Natural killer cell (primary cell): ENCODE measurements around the gene CRYBG1. TPM values are rescaled to one million over a fixed set of nuclear protein-coding genes. Genes with fewer than 3 reads are reported as not detected.
"Not testable (repeated sequence)": the region's sequence is repeated elsewhere in the genome, so short reads cannot be mapped to it uniquely, and the experiment has no call there.

Source experiments
- ATAC-seq, 3 donors: fragments of 150-1000 bp in 2 of 3; fragments of 200-7000 bp in 1 of 3; cut with Tn5 transposase; 1 replicate in 1 of 3; 2 replicates in 2 of 3; pipeline ENCODE4 v1.10.0; 2021; ENCODE audit warnings: mild to moderate bottlenecking in 2 of 3, moderate library complexity in 2 of 3
- DNase-seq, 2 donors: peaks; one replicate each; pipeline versions ENCODE4 v3.0.0 to v3.0.0-alpha.2; 2013 to 2021; ENCODE audit warnings: mixed read lengths in 1 of 2
- H3K27ac ChIP-seq: one replicate; pipeline ENCODE4 v1.5.1; 2013; ENCODE audit warnings: mild to moderate bottlenecking, low read length
- H3K27me3 ChIP-seq: one replicate; pipeline ENCODE4 v1.6.1; 2013; ENCODE audit warnings: low read length; ENCODE audit not compliant: control insufficient read depth, insufficient read depth
- H3K36me3 ChIP-seq: one replicate; pipeline ENCODE4 v1.6.1; 2013; ENCODE audit warnings: low read length; ENCODE audit not compliant: control insufficient read depth, insufficient read depth
- H3K4me1 ChIP-seq: one replicate; pipeline ENCODE4 v1.6.1; 2013; ENCODE audit warnings: low read length; ENCODE audit not compliant: control insufficient read depth, insufficient read depth
- H3K4me3 ChIP-seq: one replicate; pipeline ENCODE4 v1.5.1; 2013; ENCODE audit warnings: low read length
- H3K9me3 ChIP-seq: one replicate; pipeline ENCODE4 v1.6.1; 2013; ENCODE audit warnings: low read length; ENCODE audit not compliant: control insufficient read depth, insufficient read depth
- H3K27ac Mint-ChIP-seq, 2 donors: one replicate each; pipeline ENCODE4 v1.8.0; 2022; ENCODE audit warnings: mild to moderate bottlenecking in 2 of 2, mixed read lengths in 2 of 2, moderate library complexity in 1 of 2
- H3K27me3 Mint-ChIP-seq, 2 donors: one replicate each; pipeline ENCODE4 v1.8.0; 2022; ENCODE audit warnings: low read depth in 2 of 2, mixed read lengths in 2 of 2
- H3K36me3 Mint-ChIP-seq: one replicate; pipeline ENCODE4 v1.8.0; 2022; ENCODE audit warnings: mixed read lengths
- H3K4me1 Mint-ChIP-seq, 2 donors: one replicate each; pipeline ENCODE4 v1.8.0; 2022; ENCODE audit warnings: mixed read lengths in 2 of 2
- H3K4me3 Mint-ChIP-seq: one replicate; pipeline ENCODE4 v1.8.0; 2022; ENCODE audit warnings: mild to moderate bottlenecking, moderate library complexity, mixed read lengths
- H3K9me3 Mint-ChIP-seq, 2 donors: one replicate each; pipeline ENCODE4 v1.8.0; 2022; ENCODE audit warnings: mixed read lengths in 2 of 2
- WGBS: methylation state at CpG from one replicate; pipeline ENCODE4 v1.1.7; 2013; ENCODE audit warnings: missing lambda C conversion rate; ENCODE audit not compliant: insufficient coverage; 5-methylcytosine and 5-hydroxymethylcytosine counted together
- intact Hi-C: fragments of 100-400 bp; cut with micrococcal nuclease; formaldehyde crosslinking; loops from one replicate; pipeline ENCODE4 v1.14.2; 2022
- total RNA-seq, 4 donors: library from RNA; stranded (reverse); fragments of 120-200 nt in 1 of 4; gene quantifications; one replicate each; pipeline versions ENCODE4 v1.2.3 to v1.2.4, GENCODE V29; 2013 to 2022
- TF ChIP-seq, protein P1 (sequence below): fragments of 200-600 bp; IDR thresholded peaks from one replicate; pipeline ENCODE4 v1.8.0; 2022; ENCODE audit warnings: antibody characterized with exemption

The CRYBG1 gene
- total RNA-seq, 3 donors from 2014 or later (not counting 1 experiment from before 2014, with no cell fraction given): 16.3 to 21.8 (median 17.5) TPM

DNA sequence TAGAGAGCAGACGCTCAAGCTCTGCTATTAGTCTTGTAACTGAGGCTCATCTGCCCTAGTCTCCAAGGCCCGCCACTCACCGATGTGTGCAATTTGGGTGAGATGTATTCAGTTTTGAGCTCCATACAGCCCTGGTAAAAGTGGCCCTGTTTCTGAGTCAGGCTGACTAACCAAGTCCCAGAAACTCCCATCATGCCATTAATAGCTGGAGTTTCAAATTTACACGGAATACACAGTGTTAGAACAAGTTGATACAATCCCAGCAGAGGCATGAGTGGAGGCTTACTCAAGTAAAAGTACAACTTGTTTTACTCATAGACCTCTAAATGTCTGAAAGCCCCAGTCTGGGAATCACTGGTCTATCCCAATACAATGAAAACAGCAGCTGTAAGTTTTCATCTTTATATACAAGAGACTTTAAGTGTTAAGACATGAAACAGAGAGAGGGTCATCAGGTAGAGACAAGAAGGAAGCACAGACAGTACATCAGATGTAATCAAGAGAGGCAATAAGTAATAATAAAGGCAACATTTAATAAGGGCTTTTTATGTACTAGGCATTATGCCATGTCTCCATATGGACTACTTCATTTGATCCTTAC is 226.4 kb downstream of the CRYBG1 start:
- Histone ChIP-seq H3K4me3 (no peak overlapping the region), H3K27me3 (no peaks in the 10 kb centered on the region), H3K4me1 (no peaks in the 10 kb centered on the region), H3K9me3 (no peaks in the 10 kb centered on the region), H3K27ac (no peak overlapping the region), H3K36me3 (peaks cover 19% of the 10 kb centered on the region)
- 80% methylated on average over 4 of the region's 4 CpGs for WGBS
- H3K9me3 Mint-ChIP-seq: no peaks in the 10 kb centered on the region
- H3K36me3 Mint-ChIP-seq: peaks cover 18% of the 10 kb centered on the region
- DNase-seq: no peak
- ATAC-seq: no peak
- no peaks in the 10 kb centered on the region for H3K4me1 Mint-ChIP-seq
- TF ChIP-seq, protein P1, sequence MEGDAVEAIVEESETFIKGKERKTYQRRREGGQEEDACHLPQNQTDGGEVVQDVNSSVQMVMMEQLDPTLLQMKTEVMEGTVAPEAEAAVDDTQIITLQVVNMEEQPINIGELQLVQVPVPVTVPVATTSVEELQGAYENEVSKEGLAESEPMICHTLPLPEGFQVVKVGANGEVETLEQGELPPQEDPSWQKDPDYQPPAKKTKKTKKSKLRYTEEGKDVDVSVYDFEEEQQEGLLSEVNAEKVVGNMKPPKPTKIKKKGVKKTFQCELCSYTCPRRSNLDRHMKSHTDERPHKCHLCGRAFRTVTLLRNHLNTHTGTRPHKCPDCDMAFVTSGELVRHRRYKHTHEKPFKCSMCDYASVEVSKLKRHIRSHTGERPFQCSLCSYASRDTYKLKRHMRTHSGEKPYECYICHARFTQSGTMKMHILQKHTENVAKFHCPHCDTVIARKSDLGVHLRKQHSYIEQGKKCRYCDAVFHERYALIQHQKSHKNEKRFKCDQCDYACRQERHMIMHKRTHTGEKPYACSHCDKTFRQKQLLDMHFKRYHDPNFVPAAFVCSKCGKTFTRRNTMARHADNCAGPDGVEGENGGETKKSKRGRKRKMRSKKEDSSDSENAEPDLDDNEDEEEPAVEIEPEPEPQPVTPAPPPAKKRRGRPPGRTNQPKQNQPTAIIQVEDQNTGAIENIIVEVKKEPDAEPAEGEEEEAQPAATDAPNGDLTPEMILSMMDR: no peak
- H3K4me3 Mint-ChIP-seq: no peak overlapping the region
- H3K27ac Mint-ChIP-seq: no peak overlapping the region
- intact Hi-C loops: no loop called here
- no peaks in the 10 kb centered on the region for H3K27me3 Mint-ChIP-seq

DNA sequence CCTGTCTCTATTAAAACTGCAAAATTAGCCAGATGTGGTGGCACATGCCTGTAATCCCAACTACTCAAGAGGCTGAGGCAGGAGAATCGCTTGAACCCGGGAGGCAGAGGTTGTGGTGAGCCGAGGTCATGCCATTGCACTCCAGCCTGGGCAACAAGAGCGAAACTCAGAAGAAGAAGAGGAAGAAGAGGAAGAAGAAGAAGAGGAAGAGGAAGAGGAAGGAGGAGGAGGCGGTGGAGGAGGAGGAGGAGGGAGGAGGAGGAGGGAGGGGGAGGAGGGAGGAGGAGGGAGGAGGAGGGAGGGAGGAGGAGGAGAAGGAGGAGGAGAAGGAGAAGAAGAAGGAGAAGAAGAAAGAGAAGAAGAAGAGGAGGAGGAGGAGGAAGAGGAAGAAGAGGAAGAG is 228.4 kb downstream of the CRYBG1 start:
- H3K4me1 Mint-ChIP-seq, H3K9me3 ChIP-seq, H3K9me3 Mint-ChIP-seq, H3K27me3 ChIP-seq, H3K27ac Mint-ChIP-seq, H3K27me3 Mint-ChIP-seq, H3K4me1 ChIP-seq, ATAC-seq, intact Hi-C loops, H3K4me3 ChIP-seq, DNase-seq, H3K27ac ChIP-seq, H3K4me3 Mint-ChIP-seq: not testable (repeated sequence)
- H3K36me3 ChIP-seq: peaks cover 17% of the 10 kb centered on the region
- WGBS: 64% methylated on average over 4 of the region's 5 CpGs
- peaks cover 10% of the 10 kb centered on the region for H3K36me3 Mint-ChIP-seq

- no peak overlapping the region for H3K27ac ChIP-seq
- intact Hi-C loops: no loop called here
- H3K27me3 Mint-ChIP-seq: no peaks in the 10 kb centered on the region
- ATAC-seq: no peak
- no peak for DNase-seq
- H3K4me3 Mint-ChIP-seq: no peak overlapping the region
- no peak overlapping the region for H3K4me3 ChIP-seq
- TF ChIP-seq, protein P1: no peak
- no peaks in the 10 kb centered on the region for H3K4me1 Mint-ChIP-seq
- WGBS: 90% methylated on average over 2 of the region's 3 CpGs
- H3K9me3 ChIP-seq: no peaks in the 10 kb centered on the region
- no peak overlapping the region for H3K27ac Mint-ChIP-seq
- H3K36me3 Mint-ChIP-seq: peaks cover 10% of the 10 kb centered on the region
- H3K9me3 Mint-ChIP-seq: no peaks in the 10 kb centered on the region
- H3K4me1 ChIP-seq: no peaks in the 10 kb centered on the region
- no peaks in the 10 kb centered on the region for H3K27me3 ChIP-seq
- peaks cover 13% of the 10 kb centered on the region for H3K36me3 ChIP-seq
These were observed 230.8 kb downstream of the CRYBG1 start for GRCh38 chr6:106591111-106591825.

- ATAC-seq (no peak), DNase-seq (no peak)
- Mint-ChIP-seq H3K4me1 (no peaks in the 10 kb centered on the region), H3K27me3 (no peaks in the 10 kb centered on the region), H3K4me3 (no peak overlapping the region), H3K9me3 (peaks cover 0 to 2% of the 10 kb centered on the region in 2 donors), H3K27ac (no peak overlapping the region), H3K36me3 (peaks cover 16% of the 10 kb centered on the region)
- no peaks in the 10 kb centered on the region for H3K4me1 ChIP-seq
- H3K4me3 ChIP-seq: no peak overlapping the region
- TF ChIP-seq, protein P1: no peak
- H3K36me3 ChIP-seq: peaks cover 10% of the 10 kb centered on the region
- H3K27ac ChIP-seq: no peak overlapping the region
- no peaks in the 10 kb centered on the region for H3K27me3 ChIP-seq
- no CpG with 5 or more reads among the region's 2 CpGs for WGBS
- intact Hi-C loops: no loop called here
- no peaks in the 10 kb centered on the region for H3K9me3 ChIP-seq
These were observed 238.9 kb downstream of the CRYBG1 start for GRCh38 chr6:106599440-106599839.
